NCI-H2171 treated with DMSO at 0.1 percent for 48 hours (cell line): ENCODE measurements around the gene GRIA3.
"Not testable (repeated sequence)": the region's sequence is repeated elsewhere in the genome, so short reads cannot be mapped to it uniquely, and the experiment has no call there.

Experiments
- DNase-seq: peaks from one replicate; lab custom pipeline; 2025; lab: John Stamatoyannopoulos, UW

Gene GRIA3

DNA sequence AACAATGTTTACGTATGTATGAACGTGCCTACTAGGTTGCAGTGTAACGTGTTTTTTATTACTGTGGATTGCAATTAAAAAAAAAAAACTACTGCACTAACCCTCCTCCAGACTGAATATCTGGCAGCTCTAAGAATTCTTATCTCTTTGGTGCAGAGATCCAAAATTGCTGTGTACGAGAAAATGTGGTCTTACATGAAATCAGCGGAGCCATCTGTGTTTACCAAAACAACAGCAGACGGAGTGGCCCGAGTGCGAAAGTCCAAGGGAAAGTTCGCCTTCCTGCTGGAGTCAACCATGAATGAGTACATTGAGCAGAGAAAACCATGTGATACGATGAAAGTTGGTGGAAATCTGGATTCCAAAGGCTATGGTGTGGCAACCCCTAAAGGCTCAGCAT, 280.6 kb downstream of the GRIA3 start:
- no peak for DNase-seq

DNA sequence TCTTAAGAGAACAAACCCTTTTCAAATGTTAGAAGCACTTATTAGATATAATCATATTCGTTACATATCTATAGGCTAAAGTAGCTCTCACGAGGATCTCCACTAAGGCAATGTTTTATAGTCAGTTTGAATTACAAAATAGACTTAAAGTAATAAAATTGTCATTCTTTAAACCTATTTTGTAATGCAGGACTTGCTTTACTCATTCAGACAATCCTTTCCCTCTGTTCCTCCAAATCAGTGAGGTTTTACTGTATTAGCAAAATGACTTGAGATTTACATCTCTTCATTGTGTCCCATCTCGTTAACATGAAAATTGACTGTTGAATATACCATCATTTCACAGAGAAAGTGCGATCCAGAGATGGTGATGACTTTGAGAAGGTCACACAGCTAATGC, 284.4 kb downstream of the GRIA3 start:
- DNase-seq, result no peak

DNA sequence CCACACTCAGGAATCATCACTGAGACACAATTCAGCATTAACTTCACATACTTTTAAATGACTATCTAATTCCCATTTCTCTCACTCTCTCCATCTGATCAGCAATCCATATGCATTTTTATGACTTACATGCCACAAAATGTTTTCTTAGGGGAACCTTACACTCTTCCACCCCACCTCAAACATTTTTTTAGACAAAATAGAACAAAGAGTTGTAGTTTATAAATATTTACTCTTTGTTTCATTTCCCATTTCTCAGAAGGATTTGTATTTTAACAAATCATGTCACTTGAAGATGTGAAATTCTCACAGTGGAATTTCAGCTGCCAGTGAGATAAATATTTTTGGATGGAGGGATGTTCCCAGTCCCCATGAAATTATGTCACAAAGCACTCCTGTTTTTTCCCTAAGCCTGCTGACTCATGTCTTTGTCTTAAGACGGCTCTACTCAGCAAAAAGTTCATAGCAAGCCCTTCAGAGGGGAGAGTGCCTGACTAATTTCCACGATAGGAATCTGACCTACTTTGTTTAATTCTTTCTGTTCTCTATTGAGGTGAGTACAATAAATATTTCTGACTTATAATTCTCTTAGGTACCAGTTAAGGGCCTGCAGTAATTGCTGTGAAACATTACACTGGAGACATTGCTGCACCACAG, 291.1 kb downstream of the GRIA3 start:
- DNase-seq, result no peak

DNA sequence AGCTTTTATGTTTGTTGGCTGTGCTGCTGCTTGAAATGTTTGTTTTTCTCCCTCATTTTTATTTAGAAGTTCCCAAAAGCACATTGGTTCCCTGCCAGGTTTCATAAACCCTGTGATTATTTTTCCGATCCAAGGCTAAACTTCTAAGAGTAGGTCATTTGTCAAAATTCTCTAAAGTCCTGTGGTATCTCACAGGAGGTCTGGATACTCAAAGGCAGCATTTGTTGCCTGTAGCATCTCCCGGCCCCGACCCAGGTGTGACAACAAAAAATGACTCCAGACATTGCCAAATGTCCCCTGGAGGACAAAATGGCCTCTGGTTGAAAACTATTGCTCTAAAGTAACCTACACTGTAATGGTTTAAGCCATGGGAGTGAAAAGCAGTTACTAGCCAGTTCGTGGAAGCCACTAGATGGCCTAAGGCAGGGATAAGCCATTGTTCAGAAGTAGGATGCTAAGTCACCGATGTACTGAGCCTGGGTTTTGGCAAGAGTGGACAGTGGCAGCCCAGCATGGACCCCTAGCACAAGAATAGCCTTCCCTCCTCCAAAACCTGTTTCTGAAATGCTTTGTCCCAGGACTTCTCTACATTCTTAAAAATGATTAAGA, 292.6 kb downstream of the GRIA3 start:
- no peak for DNase-seq

DNA sequence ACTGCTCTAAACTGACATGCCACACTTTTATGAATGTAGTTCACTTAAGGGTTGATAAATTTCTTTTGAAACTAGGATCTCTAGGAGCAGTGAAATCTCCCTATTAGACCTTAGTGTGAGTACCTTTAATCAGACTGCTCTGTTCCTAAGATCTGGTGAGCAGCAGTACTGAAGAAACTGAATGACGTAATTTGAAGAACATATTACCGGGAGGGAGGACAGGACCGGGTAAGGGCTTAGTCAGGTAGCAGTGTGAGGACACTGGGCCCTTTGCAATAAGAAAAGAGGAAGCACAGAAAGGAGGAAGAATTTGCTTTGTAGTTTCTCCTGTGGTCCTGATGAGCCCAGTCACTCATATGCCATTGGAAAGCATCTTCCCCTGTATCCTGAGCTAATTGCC, 293.6 kb downstream of the GRIA3 start:
- DNase-seq, result no peak

DNA sequence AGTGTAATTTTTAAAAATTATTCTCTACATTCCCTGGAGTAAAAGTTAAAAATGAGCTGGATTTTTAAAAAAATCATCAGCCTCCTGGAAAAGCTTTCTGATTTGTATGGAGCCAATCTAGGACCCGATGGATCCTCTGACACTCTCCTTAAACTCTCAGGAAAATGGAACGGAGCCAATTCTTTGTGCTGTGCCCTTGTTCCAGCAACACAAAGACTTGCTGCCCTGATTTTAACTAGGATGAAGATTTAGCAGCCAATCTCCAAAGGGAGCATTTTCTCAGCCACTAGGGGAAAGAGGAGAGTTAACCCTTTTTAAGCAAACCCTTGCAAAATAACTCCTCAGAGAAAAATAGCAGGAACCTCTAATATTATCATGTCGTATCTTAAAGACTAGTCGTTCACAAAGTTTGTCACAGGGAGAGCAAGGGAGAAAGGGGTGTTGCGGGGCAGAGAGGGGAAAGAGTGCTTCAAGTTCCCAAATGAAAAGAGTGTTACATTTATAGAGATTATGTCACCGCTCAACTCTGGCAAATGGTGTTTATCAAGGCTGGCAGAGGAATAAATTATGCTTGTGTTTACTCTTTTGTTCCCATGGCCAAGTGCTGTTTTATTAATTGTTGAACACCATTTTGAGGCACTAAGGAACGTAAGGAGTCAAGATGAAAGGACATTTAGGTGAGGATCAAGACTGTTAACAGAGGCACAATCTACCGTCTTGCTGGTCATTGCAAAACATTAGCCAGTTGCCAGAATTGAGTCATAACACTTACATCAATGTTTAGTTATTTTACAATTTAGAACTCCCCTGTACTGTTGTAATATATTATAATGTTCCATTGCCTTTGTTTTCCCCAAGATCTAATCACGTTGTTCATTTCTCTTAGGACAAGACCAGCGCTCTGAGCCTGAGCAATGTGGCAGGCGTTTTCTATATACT, 298.1 kb downstream of the GRIA3 start:
- no peak for DNase-seq

DNA sequence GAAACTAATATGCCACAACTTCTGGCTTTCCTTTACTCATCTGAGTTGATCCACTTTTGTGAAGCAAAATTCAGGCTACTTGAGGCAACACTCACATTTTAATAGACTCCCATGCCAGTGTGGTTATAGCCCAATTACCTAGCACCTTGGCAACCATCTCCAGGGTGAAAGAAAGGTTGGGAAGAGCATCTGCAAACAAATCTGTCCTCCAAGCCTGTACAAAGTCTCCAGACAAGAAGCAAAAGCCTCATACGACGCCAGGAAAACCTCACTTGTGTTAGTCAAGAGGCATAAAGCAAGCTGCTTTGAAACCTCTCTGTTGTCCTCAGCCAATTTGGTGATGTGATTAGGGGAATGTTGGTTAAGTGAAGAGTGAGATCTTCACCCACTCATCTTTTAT, 302.2 kb downstream of the GRIA3 start:
- DNase-seq, result no peak

DNA sequence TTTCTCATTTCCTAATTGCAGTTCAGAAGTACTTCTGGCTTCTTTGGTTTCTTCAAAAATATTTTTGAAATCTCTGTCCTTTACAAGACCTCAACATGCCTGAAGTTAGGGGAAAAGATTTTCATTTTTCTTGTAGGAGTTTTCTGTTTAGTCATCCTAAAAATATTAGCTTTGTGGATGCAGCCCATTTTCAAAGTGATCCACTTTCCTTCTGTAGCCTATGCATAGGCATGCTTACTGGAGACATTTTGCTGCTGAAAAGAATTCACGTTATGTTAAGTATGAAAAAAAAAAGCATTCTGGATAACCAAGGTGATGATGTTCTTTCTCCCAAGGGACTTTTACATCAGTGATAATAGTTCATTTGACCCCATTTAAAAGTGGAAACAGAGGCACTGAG, 303.2 kb downstream of the GRIA3 start:
- DNase-seq, result no peak

DNA sequence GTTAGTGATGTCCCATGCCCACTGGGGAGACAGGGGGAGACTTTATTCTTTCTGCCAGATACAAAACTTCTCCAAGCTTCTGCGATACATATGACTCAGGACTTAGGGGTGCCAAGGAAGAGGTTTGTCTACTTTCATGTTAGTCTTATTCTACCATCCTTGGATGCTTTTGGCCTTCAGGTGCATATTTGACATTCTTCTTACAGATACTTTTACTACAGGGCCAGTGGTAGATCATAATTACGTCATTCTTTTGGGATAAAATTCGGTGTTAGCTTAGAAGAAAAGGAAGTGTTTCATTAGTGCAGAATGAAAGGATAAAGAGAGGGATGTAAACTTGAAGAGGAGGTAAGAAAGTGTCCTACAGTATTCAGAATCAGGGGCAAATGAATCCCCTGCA, 303.6 kb downstream of the GRIA3 start:
- no peak for DNase-seq

DNA sequence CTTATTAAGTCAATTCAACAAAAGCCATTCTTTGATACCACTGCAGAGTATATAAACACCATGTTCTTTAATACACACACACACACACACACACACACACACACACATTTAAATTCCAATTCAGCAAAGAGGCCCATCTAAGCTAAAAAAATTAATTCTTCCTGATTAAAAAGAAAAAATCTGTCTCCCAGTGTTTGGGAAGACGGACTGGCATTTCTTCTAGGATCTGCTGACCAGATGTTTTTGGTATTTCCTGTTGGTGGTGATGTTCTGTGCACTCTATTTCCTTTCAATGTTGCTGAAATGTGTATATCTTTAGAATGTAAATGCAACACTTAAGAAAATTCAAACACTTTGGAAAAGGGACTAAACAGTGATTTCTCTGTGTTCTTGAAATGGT, 304.9 kb downstream of the GRIA3 start:
- no peak for DNase-seq

DNA sequence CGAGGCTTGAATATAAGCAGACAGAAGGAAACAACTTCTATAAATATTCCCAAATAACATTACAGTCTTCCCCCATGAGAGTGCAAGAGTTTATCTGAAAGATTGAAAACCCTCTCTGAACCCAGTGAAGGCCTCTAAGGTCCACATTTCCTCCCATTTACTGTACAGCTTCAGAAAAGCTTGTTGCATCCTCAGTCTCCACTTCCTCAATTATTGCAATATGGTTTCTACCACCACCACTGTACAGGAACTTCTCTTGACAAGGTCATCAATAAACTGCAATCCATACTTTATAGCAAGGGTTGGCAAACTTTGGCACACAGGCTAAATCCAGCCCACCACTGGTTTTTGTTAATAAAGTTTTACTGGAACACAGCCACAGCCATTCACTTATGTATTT, 309.8 kb downstream of the GRIA3 start:
- DNase-seq, result no peak

DNA sequence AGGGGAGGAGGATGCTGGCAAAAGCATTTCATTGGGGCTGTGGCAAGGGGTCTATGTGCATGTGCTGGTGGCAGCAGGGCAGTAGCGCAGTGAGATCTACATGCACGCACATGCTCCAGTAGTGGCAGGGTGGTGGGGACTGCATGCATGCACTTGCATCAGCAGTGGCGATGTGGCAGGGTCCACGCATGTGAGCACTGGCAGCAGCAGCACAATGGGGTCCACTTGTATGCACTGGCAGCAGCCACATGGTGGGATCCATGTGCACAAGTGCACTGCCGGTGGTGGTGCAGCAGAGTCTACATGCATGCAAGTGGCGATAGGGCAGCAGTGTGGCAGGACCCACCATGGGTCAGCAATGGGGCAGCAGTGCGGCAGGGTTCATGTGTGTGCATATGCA, 315.7 kb downstream of the GRIA3 start:
- DNase-seq, result no peak

DNA sequence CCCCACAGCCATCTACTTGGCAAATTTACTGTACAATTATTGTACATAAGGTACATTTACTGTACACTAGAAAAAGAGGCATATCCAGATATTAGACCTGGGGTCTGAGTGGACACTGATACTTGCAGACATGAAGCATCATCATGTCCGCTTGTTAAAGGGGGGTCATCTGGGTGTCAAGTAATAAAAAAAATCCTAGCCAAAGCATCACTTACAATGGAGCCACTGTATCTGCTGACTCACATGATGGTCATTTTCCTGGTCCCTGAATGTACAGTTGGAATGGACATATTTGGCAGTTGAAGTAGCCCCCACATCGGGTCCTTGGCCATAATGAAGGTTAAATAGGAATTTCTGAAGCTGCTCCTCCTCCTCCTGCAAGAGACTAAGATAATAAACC, 320.0 kb downstream of the GRIA3 start:
- no peak for DNase-seq

DNA sequence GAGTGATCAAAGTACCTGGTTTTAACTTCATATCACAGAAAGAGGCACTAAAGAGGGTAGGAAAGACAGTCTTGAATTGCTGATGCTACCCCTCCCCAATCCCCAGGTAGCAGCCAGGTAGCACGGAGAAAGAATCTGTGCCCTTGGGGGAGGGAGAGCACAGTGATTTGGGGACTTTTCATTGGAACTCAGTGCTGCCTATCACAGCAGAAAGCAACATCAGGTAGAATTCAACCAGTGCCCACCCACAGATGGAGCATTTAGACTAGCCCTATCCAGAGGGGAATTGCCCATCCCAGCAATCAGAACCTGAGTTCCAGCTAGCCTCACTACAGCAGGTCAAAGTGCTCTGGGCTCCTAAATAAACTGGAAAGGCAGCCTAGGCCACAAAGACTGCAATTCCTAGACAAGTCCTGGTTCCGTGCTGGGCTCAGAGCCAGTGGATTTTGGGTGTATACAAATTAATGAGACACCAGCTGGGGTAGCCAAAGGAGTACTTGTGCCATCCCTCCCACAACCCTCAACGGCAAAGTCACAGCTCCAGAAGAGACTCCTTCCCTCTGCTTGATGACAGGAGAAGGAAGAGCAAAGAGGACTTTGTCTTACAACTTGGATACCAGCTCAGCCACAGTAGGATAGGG, 320.7 kb downstream of the GRIA3 start:
- no peak for DNase-seq

DNA sequence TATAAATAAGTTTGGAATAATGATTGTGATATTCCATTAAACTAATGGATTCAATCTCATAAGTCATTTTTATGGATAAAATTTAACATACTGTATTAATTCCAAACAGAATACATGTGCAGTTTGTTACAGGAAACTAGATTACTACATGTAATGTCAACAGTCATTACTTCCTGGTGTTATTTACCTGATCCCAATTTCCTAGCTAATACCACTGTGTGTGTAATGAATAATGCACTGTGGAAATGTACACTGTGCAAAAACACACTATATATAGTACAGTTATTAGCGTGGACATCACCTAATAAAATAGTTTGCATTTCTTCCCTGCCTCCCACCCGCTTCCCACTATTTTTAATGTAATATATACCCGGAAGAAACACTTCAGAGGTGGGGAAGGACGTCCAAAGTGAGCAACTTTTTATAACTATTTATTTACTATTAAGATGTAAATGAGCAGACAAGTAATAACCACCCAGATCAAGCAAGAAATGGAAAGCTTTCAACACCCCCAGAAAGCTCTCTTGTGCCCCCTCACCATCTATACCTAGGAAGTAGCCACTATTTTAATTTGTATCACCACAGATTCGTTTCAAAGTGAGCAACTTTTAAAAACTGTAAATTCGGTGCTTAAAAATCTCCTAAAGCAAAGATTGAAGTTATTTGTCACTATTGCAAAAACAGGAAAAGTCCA, 329.7 kb downstream of the GRIA3 start:
- DNase-seq, result no peak

DNA sequence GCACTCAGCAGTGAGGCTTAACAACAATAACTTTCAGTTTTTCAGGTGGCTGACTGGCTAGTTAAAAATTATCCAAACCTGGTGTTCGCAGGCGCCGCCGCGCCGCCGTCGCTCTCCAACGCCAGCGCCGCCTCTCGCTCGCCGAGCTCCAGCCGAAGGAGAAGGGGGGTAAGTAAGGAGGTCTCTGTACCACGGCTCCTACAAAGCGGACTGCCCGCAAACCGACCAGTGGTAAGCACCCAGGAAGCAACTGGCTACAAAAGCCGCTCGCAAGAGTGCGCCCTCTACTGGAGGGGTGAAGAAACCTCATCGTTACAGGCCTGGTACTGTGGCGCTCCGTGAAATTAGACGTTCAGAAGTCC, 330.2 kb downstream of the GRIA3 start:
- not testable (repeated sequence) for DNase-seq

DNA sequence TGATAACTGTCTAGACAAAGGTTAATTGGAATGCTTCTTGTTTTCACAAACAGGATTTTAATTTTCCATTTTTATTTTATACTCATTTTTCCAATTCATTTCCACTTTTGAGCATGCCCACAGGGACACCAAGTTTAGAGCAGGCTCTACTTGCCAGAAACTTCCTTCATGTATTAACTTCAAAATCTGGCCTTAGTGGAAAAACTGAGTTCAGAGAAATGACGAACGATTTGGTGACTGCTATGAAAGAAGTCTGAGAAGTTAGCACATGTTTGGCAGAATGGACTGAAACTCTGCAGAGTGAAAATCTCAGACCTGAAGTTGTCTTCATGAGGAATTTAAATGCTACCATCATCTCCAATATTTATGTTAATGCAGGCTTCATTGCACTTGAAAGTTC, 334.7 kb downstream of the GRIA3 start:
- no peak for DNase-seq

DNA sequence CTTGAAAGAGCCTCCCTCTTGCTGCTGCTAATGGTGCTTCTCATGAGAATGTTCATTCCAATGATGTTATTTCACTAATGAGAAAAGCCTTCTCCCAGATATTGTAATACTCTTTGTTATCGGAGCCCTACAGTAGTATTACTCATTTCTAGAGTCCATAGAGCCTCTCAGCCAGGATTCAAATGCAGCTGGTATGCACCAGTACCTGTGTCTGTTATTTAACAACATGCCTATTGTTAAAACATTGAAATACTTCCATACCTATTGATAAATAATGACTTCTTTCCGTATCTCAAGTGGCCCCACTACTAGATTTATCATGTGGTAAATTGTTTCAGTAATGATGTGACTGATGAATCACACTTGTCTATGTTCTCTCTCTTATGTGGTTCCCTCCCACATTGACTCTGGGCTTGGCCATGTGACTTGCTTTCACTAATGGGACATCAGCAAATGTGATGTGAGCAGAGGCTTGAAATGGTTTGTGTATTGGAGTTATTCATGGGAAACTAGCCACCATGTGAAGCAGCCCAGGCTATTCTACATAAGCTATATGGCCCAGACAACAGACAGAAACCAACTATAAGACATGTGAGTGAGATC, 341.1 kb downstream of the GRIA3 start:
- DNase-seq, result no peak

DNA sequence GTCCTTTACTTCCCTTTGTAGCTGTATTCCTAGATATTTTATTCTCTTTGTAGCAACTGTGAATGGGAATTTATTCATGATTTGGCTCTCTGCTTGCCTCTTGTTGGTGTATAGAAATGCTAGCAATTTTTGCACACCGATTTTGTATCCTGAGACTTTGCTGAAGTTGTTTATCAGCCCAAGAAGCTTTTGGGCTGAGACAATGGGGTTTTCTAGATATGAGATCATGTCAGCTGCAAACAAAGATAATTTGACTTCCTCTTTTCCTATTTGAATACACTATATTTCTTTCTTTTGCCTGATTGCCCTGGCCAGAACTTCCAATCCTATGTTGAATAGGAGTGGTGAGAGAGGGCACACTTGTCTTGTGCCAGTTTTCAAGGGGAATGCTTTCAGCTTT, 346.6 kb downstream of the GRIA3 start:
- DNase-seq, result not testable (repeated sequence)
